VCaP (cell line): ENCODE measurements around the gene RIMS3.

Experiments used
- H3K27ac ChIP-seq: fragments of 450-650 bp; 2 replicates; pipeline ENCODE4 v1.5.1; 2017
- TF ChIP-seq, protein P1 (sequence below): fragments of 450-650 bp; conservative IDR thresholded peaks from 2 replicates; pipeline ENCODE4 v1.5.1; 2017; ENCODE audit warnings: mild to moderate bottlenecking, moderate library complexity

The RIMS3 gene

GRCh38 chr1:40625476-40626382 lies 39.8 kb downstream of the RIMS3 start:
- TF ChIP-seq, protein P1, sequence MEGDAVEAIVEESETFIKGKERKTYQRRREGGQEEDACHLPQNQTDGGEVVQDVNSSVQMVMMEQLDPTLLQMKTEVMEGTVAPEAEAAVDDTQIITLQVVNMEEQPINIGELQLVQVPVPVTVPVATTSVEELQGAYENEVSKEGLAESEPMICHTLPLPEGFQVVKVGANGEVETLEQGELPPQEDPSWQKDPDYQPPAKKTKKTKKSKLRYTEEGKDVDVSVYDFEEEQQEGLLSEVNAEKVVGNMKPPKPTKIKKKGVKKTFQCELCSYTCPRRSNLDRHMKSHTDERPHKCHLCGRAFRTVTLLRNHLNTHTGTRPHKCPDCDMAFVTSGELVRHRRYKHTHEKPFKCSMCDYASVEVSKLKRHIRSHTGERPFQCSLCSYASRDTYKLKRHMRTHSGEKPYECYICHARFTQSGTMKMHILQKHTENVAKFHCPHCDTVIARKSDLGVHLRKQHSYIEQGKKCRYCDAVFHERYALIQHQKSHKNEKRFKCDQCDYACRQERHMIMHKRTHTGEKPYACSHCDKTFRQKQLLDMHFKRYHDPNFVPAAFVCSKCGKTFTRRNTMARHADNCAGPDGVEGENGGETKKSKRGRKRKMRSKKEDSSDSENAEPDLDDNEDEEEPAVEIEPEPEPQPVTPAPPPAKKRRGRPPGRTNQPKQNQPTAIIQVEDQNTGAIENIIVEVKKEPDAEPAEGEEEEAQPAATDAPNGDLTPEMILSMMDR = 0 out of 2 replicates have a peak, but pooled peaks have one; percentile 6
- no peak overlapping the region for H3K27ac ChIP-seq

GRCh38 chr1:40625076-40625475 lies 40.4 kb downstream of the RIMS3 start:
- TF ChIP-seq, protein P1 = peak; percentile 66
- no peak overlapping the region for H3K27ac ChIP-seq

DNA sequence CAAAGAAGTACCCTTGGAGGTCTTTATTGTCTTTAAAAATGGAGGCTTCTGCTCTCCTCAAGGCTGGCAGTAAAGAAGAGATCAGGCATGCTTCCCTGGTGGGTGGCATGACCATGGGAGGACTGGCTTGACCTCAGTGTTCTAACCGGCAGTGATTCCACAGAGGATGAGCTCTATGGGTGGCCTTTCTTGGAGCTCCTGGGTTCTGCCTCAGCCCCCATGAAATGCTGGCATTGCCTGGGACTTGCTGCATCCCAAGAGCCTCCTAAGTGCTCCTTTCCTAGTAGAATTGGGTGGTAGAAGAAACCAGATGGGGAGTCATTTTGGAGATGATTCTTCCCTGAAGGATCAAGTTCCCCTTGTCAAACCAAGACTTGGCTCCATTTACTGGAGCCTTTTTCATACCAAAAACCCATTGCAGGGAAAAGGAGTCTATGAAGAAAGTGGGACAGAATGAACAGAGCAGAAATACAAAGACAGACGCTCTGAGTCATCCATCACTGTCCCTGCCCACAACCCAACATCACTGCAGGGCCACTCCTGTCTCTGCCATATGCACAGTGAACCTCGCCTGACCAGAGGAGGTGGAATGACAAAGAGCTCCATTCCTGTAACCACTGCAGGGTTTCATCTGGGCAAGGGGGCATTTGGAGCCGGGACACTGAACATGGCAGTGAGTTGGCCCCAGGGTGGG lies 42.4 kb downstream of the RIMS3 start:
- TF ChIP-seq, protein P1 = no peak
- no peak overlapping the region for H3K27ac ChIP-seq

DNA sequence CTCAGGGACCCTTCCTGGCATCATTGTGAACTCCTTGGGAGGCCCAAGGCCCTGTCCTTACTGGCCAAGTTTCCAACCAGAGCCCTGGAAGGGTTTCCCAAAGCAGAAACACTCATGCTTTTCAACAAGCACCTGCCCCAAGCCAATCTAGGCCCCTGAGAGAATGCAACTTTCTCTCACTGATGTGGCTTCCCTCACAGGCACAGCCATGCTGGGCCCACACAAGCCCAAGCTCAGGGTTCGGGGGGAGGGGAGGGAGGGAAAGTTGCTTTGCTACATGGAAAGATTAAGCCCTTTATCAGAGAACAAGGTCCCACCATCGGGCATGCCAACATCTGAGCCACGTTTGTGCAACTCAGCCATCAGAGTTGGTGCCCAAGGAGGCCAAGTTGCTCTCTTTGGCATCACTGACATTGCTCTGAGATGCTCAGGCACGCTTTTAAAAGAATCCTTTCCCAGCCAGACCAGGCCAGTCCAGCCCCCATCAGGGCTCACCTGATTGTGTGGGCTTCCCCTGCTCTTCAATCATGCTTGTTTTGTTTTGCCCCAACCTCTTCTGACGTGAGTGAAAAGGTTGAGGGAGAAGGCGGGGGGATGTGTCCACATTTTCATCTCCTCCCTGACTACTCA lies 43.5 kb downstream of the RIMS3 start:
- H3K27ac ChIP-seq = no peak overlapping the region
- TF ChIP-seq, protein P1 = no peak

DNA sequence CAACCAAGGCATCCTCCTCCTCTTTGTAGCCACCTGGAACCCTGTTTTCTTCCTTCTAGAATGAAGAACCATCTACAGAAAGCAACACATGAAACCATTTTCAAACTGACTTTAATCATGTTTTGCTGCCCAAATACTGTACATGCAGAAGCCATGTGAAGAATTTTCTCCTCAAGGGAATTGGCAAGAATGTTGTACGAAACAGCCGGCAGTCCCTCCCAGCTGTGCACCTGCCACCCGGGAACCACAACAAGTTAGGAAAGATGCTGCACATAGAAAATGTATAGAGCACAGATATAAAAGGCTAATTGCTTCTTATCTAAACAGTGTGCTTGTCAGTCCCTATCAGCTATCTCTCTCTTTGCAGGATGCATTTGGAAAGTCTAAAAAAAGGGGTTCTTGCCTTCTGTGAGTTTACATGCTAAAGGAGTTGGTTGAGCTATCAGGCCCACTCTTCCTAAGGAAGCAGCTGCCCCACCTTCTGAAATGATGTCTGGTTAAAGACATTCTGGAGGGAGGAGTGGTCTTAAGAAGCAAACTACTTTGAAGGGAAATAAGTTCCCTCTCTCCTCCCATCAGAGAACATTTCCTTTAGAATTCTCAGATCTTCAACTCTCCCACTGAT lies 44.8 kb downstream of the RIMS3 start:
- TF ChIP-seq, protein P1 = no peak
- H3K27ac ChIP-seq = no peak overlapping the region

GRCh38 chr1:40620150-40620549 lies 45.3 kb downstream of the RIMS3 start:
- TF ChIP-seq, protein P1 = no peak

More at GRCh38 chr1:40620150-40620549, 45.3 kb downstream of the RIMS3 start:
- H3K27ac ChIP-seq = no peak overlapping the region
